22Rv1 (cell line): ENCODE results near the gene PIP5K1A.
A peak's percentile ranks its signal among the peaks of the same experiment; 100 is the strongest.

Source experiments
- H3K27ac ChIP-seq: fragments of 450-650 bp; 2 replicates; pipeline ENCODE4 v1.5.1; 2017
- ZFX ChIP-seq: fragments of 450-650 bp; IDR thresholded peaks from 2 replicates; pipeline ENCODE4 v1.6.1; 2017; ENCODE audit warnings: antibody characterized with exemption, borderline replicate concordance
- TF ChIP-seq, protein P1 (sequence below): fragments of 450-650 bp; IDR thresholded peaks from 2 replicates; pipeline ENCODE4 v1.5.1; 2017; ENCODE audit warnings: mild to moderate bottlenecking

The PIP5K1A gene

DNA sequence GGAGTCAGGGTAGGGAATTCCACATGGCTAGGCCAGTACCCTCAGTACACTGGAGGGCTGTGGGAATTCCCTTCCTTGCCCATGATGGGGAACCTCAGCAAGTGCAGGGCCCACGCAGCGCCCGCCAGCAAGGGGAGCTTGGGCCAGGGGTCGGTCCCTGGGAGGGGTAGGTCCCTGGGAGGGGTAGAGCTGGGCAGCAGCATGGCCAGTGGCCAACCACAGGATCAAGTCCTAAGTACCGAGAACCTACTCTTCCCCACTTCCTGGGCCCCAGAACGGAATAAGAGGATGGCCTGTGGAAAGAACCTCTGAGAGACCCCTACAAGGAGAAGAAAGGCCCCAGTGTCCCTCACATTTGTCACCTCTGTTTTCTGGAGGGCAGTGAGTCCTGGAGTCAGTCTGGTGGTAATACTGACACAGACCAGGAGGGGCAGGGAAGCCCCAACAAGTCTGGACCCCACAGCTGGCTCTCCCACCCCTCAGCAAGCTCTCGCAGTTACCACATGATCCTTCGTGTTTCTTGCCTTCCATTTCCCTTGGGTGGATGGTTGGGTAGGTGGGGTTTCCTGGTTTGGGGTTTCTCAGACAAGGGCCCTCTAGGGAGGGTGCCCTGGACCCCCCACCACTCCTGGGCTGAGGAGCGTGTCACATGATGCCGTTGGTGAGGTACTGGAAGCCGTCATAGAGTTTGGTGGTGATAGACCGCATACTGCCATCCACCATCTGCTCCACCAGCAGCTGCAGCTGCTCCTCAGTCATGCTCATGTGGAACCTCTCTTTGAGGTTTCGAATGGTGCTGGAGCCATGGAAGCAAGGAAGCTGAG is 94.1 kb downstream of the PIP5K1A start:
- TF ChIP-seq ZFX: no peak
- TF ChIP-seq, protein P1, sequence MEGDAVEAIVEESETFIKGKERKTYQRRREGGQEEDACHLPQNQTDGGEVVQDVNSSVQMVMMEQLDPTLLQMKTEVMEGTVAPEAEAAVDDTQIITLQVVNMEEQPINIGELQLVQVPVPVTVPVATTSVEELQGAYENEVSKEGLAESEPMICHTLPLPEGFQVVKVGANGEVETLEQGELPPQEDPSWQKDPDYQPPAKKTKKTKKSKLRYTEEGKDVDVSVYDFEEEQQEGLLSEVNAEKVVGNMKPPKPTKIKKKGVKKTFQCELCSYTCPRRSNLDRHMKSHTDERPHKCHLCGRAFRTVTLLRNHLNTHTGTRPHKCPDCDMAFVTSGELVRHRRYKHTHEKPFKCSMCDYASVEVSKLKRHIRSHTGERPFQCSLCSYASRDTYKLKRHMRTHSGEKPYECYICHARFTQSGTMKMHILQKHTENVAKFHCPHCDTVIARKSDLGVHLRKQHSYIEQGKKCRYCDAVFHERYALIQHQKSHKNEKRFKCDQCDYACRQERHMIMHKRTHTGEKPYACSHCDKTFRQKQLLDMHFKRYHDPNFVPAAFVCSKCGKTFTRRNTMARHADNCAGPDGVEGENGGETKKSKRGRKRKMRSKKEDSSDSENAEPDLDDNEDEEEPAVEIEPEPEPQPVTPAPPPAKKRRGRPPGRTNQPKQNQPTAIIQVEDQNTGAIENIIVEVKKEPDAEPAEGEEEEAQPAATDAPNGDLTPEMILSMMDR: no peak
- H3K27ac ChIP-seq: peak overlapping the region; percentile 33; the same call in 1 of the 2 replicates

DNA sequence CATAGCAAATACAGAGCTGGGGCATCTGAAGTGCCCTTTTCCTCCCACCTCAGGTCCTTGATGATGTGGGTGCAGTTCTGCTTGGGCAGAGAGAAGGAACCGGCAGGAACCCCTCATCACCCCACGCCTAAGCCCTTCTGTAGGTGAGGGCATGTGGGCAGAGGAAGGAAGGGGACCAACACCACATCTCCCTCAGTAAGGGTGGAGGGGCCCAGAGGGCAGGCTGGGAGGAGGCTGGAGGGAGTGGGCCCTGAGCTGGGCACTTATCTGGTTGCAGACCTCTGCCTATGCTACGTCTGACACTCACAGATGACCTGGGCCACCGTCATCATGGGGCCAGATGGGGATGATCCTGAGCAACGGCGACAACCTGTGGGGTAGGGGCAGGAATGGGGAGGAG is 94.7 kb downstream of the PIP5K1A start:
- TF ChIP-seq, protein P1: no peak
- no peak for TF ChIP-seq ZFX
- no peak overlapping the region for H3K27ac ChIP-seq

DNA sequence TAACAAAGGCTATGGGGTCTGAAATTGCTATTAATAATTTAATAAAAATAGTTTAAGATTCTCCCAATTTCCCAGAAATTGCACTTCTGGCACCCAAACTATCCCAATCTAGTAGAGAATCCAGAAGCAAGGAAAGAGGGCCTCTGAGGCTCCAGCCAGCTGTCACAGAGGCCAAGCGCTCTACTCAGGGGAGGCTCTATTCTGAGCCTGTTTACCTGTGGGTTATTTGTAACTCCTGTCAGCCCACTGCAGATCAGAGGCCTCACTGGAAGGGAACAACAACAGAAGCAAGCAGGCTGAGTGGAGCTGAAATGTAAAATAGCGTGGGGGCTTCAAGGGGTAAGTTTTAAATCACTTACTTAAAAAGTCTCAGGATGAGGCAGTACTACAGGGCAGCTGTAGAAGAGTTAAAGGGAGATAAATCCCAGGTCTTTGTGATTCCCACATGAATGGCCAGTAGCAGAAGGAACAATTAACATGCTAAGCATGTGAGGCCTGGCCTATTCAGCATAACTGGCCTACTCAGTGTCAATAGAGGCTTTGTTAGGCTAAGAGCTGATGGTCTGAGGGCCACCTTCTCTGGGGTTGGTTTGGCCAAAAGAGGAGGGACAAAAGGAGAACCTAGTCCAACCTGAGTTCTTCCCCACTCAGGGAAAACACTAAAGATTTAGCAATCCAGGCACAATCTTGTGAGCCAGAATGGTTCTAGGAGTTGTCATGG is 96.5 kb downstream of the PIP5K1A start:
- TF ChIP-seq, protein P1: no peak
- no peak for TF ChIP-seq ZFX
- H3K27ac ChIP-seq: peak overlapping the region; percentile 23; the same call in 1 of the 2 replicates
